SK-N-SH (cell line): ENCODE measurements around the gene MLXIP. TPM values are rescaled to one million over a fixed set of nuclear protein-coding genes. Genes with fewer than 3 reads are reported as not detected.

Experiments used
- CTCF ChIA-PET: fragments of 300-600, 350-600 bp; formaldehyde crosslinking; extraction: SDS; loops from one replicate; lab custom pipeline; 2021; lab: Yijun Ruan, JAX
- POLR2A ChIA-PET: fragments of 350-600 bp; sonication (Branson Sonifier 250); formaldehyde crosslinking; extraction: SDS; loops from one replicate; lab custom pipeline; 2020; ENCODE audit warnings: antibody characterized with exemption, inconsistent platforms; lab: Yijun Ruan, JAX
- DNase-seq: peaks from one replicate; pipeline ENCODE4 v3.0.0; 2012
- H2AFZ ChIP-seq: fragments of 200-600 bp; sonication (generic); 2 replicates; pipeline ENCODE4 v1.8.1; 2016; ENCODE audit warnings: antibody characterized with exemption, mild to moderate bottlenecking, low read depth
- H3F3A ChIP-seq: fragments of 200-600 bp; sonication (generic); replicated peaks from 2 replicates; pipeline ENCODE3; 2016; ENCODE audit warnings: antibody characterized with exemption, mild to moderate bottlenecking; ENCODE audit not compliant: insufficient read depth
- H3K27ac ChIP-seq, 2 experiments: fragments of 200-500 bp in 1 of 2; fragments of 200-600 bp in 1 of 2; sonication (Bioruptor generic) in 1 of 2; sonication (generic), shearing (Covaris generic) in 1 of 2; 2 replicates each; pipeline versions ENCODE4 v1.5.1 to v1.6.1; 2014 to 2016; ENCODE audit warnings: low read depth in 2 of 2, inconsistent platforms in 1 of 2, low read length in 1 of 2, mild to moderate bottlenecking in 1 of 2, mixed read lengths in 1 of 2
- H3K27me3 ChIP-seq: fragments of 200-600 bp; sonication (generic), shearing (Covaris generic); 2 replicates; pipeline ENCODE4 v1.6.1; 2016; ENCODE audit warnings: mixed run types; ENCODE audit not compliant: insufficient read depth
- H3K36me3 ChIP-seq, 2 experiments: fragments of 200-500 bp in 1 of 2; fragments of 200-600 bp in 1 of 2; sonication (Bioruptor generic) in 1 of 2; sonication (generic) in 1 of 2; replicated peaks in 1 of 2; 2 replicates each; pipeline versions ENCODE3 to v1.5.1; 2014 to 2016; ENCODE audit warnings: low read length in 1 of 2, mild to moderate bottlenecking in 1 of 2; ENCODE audit not compliant: insufficient read depth in 2 of 2, control insufficient read depth in 1 of 2
- H3K4me1 ChIP-seq, 2 experiments: fragments of 200-500 bp in 1 of 2; fragments of 200-600 bp in 1 of 2; sonication (Bioruptor generic) in 1 of 2; sonication (generic), shearing (Covaris generic) in 1 of 2; 2 replicates each; pipeline versions ENCODE4 v1.5.1 to v1.6.1; 2014 to 2016; ENCODE audit warnings: low read depth in 1 of 2, low read length in 1 of 2, mixed run types in 1 of 2; ENCODE audit not compliant: insufficient read depth in 2 of 2, control insufficient read depth in 1 of 2
- H3K4me2 ChIP-seq: fragments of 200-600 bp; sonication (generic), shearing (Covaris generic); 2 replicates; pipeline ENCODE4 v1.6.1; 2017; ENCODE audit warnings: mixed run types
- H3K4me3 ChIP-seq, 2 experiments: fragments of 200-500 bp in 1 of 2; fragments of 200-600 bp in 1 of 2; sonication (Bioruptor generic) in 1 of 2; sonication (generic), shearing (Covaris generic) in 1 of 2; 2 replicates each; pipeline versions ENCODE4 v1.5.1 to v1.8.1; 2014 to 2016; ENCODE audit warnings: low read depth in 2 of 2, inconsistent platforms in 1 of 2, low read length in 1 of 2, mild to moderate bottlenecking in 1 of 2, mixed read lengths in 1 of 2, moderate library complexity in 1 of 2
- H3K79me2 ChIP-seq: fragments of 200-600 bp; sonication (generic); 2 replicates; pipeline ENCODE4 v1.8.1; 2017; ENCODE audit warnings: mild to moderate bottlenecking; ENCODE audit not compliant: insufficient read depth
- H3K9ac ChIP-seq: fragments of 200-600 bp; sonication (generic); 2 replicates; pipeline ENCODE4 v1.6.1; 2017; ENCODE audit warnings: mixed run types
- H3K9me2 ChIP-seq: fragments of 200-600 bp; sonication (generic); 2 replicates; pipeline ENCODE4 v1.6.1; 2017; ENCODE audit warnings: mixed run types
- H3K9me3 ChIP-seq: fragments of 200-600 bp; sonication (generic); 2 replicates; pipeline ENCODE4 v1.6.1; 2017; ENCODE audit warnings: mixed run types, mild to moderate bottlenecking, moderate library complexity
- H4K20me1 ChIP-seq: fragments of 200-600 bp; sonication (generic); 2 replicates; pipeline ENCODE4 v1.6.1; 2017; ENCODE audit warnings: mild to moderate bottlenecking, mixed run types; ENCODE audit not compliant: insufficient read depth
- CHD2 ChIP-seq: fragments of 150-350 bp; IDR thresholded peaks from 2 replicates; pipeline ENCODE4 v1.6.1; 2018; ENCODE audit warnings: low read length; ENCODE audit not compliant: partially characterized antibody
- CTCF ChIP-seq: fragments of 200-600 bp; sonication (generic); IDR thresholded peaks from 2 replicates; pipeline ENCODE4 v1.6.1; 2017; ENCODE audit warnings: antibody characterized with exemption, mild to moderate bottlenecking, moderate library complexity
- ELF1 ChIP-seq: IDR thresholded peaks from 2 replicates; pipeline ENCODE4 v1.4.0; 2012
- EP300 ChIP-seq, 2 experiments: IDR thresholded peaks; 2 replicates each; pipeline versions ENCODE4 v1.4.0 to v1.6.1; 2012; ENCODE audit warnings: borderline replicate concordance in 1 of 2, low read depth in 1 of 2, low read length in 1 of 2
- FOXJ3 ChIP-seq: sonication (generic); formaldehyde crosslinking; IDR thresholded peaks from 2 replicates; pipeline ENCODE4 v1.5.1; 2020; ENCODE audit warnings: mild to moderate bottlenecking, missing genetic modification reagents
- FOXM1 ChIP-seq: IDR thresholded peaks from 2 replicates; pipeline ENCODE4 v1.4.0; 2012; ENCODE audit warnings: low read depth, mild to moderate bottlenecking
- GABPA ChIP-seq: IDR thresholded peaks from 2 replicates; pipeline ENCODE4 v1.4.0; 2012; ENCODE audit warnings: low read depth, mild to moderate bottlenecking
- GATA2 ChIP-seq: sonication (generic); formaldehyde crosslinking; IDR thresholded peaks from 2 replicates; pipeline ENCODE4 v1.5.0; 2020; ENCODE audit warnings: mild to moderate bottlenecking, missing genetic modification reagents
- MEF2A ChIP-seq: IDR thresholded peaks from 2 replicates; pipeline ENCODE4 v1.4.0; 2012; ENCODE audit warnings: low read depth, borderline replicate concordance
- MXI1 ChIP-seq: IDR thresholded peaks from 2 replicates; pipeline ENCODE4 v1.6.1; 2012; ENCODE audit warnings: mild to moderate bottlenecking, low read depth, low read length, improper control_type of control experiment
- RAD21 ChIP-seq: IDR thresholded peaks from 2 replicates; pipeline ENCODE4 v1.6.1; 2012; ENCODE audit warnings: mild to moderate bottlenecking, low read length
- RCOR1 ChIP-seq: fragments of 150-350 bp; IDR thresholded peaks from 2 replicates; pipeline ENCODE4 v1.6.1; 2017; ENCODE audit warnings: antibody characterized with exemption, low read length
- RFX5 ChIP-seq: IDR thresholded peaks from 2 replicates; pipeline ENCODE4 v1.6.1; 2012; ENCODE audit warnings: mild to moderate bottlenecking, improper control_type of control experiment, low read length
- RXRA ChIP-seq: IDR thresholded peaks from 2 replicates; pipeline ENCODE4 v1.4.0; 2012; ENCODE audit warnings: low read depth, mild to moderate bottlenecking, borderline replicate concordance
- SIN3A ChIP-seq: IDR thresholded peaks from 2 replicates; pipeline ENCODE4 v1.6.1; 2012; ENCODE audit warnings: low read depth, mild to moderate bottlenecking, low read length, moderate library complexity, borderline replicate concordance
- TAF1 ChIP-seq: IDR thresholded peaks from 2 replicates; pipeline ENCODE4 v1.6.1; 2012; ENCODE audit warnings: low read depth, mild to moderate bottlenecking, low read length, moderate library complexity, borderline replicate concordance
- TCF12 ChIP-seq: IDR thresholded peaks from 2 replicates; pipeline ENCODE4 v1.4.0; 2012
- TEAD4 ChIP-seq: IDR thresholded peaks from 2 replicates; pipeline ENCODE4 v1.4.0; 2012; ENCODE audit warnings: mild to moderate bottlenecking, borderline replicate concordance; ENCODE audit not compliant: insufficient read depth
- USF1 ChIP-seq: IDR thresholded peaks from 2 replicates; pipeline ENCODE4 v1.4.0; 2012; ENCODE audit warnings: low read depth, borderline replicate concordance
- YY1 ChIP-seq: IDR thresholded peaks from 2 replicates; pipeline ENCODE4 v1.4.0; 2012; ENCODE audit warnings: low read depth, mild to moderate bottlenecking
- WGBS: methylation state at CpG from one replicate; pipeline ENCODE4 v1.1.6; 2017; ENCODE audit warnings: low lambda C conversion rate; 5-methylcytosine and 5-hydroxymethylcytosine counted together
- polyA plus RNA-seq, 3 experiments: library from polyadenylated mRNA; depleted of rRNA; stranded (reverse); fragments of >200 nt; gene quantifications; 2 replicates each; pipeline ENCODE4 v1.2.3, GENCODE V29; 2012
- TF ChIP-seq, protein P1 (sequence below): IDR thresholded peaks from 2 replicates; pipeline ENCODE4 v1.4.0; 2012; ENCODE audit warnings: low read depth, borderline replicate concordance
- TF ChIP-seq, protein P2 (sequence below): fragments of 150-350 bp; IDR thresholded peaks from 2 replicates; pipeline ENCODE4 v1.6.1; 2017; ENCODE audit warnings: antibody characterized with exemption, low read length, low read depth, borderline replicate concordance

The MLXIP gene
- polyA plus RNA-seq, 1 of the 3 experiments (the other 2 are of a cell fraction), result 11.0 TPM

GRCh38 chr12:122152754-122153153, 74.2 kb downstream of the MLXIP start:
- no peaks in the 10 kb centered on the region for H3K27me3 ChIP-seq
- H3K4me2 ChIP-seq, result no peak overlapping the region
- no peak overlapping the region for H3K4me3 ChIP-seq
- H3K27ac ChIP-seq, result no peak overlapping the region
- H2AFZ ChIP-seq, result no peak overlapping the region
- no peak overlapping the region for H3K9ac ChIP-seq
- CTCF ChIA-PET, result interaction anchor here (1.4 to 1.8 kb wide), 3 partner anchors 22 to 80 kb away, joined by 3 to 4 read pairs (median 4); no protein-coding TSS in a partner anchor
- no peaks in the 10 kb centered on the region for H3K9me2 ChIP-seq
- H3K79me2 ChIP-seq, result no peaks in the 10 kb centered on the region
- no peaks in the 10 kb centered on the region for H4K20me1 ChIP-seq
- WGBS, result 91% methylated on average over 9 of the region's 9 CpGs
- no peak for DNase-seq
- H3K4me1 ChIP-seq, result peaks cover 0 to 5% of the 10 kb centered on the region in 2 experiments; a peak in 1 of 4 replicates
- H3K9me3 ChIP-seq, result no peaks in the 10 kb centered on the region
- H3F3A ChIP-seq, result no peaks in the 10 kb centered on the region
- H3K36me3 ChIP-seq, result no peaks in the 10 kb centered on the region
- POLR2A ChIA-PET, result no interaction called here
- TF ChIP-seq CHD2 (no peak), TCF12 (no peak), RCOR1 (no peak), RAD21 (no peak), RXRA (no peak)
- TF ChIP-seq, protein P1, sequence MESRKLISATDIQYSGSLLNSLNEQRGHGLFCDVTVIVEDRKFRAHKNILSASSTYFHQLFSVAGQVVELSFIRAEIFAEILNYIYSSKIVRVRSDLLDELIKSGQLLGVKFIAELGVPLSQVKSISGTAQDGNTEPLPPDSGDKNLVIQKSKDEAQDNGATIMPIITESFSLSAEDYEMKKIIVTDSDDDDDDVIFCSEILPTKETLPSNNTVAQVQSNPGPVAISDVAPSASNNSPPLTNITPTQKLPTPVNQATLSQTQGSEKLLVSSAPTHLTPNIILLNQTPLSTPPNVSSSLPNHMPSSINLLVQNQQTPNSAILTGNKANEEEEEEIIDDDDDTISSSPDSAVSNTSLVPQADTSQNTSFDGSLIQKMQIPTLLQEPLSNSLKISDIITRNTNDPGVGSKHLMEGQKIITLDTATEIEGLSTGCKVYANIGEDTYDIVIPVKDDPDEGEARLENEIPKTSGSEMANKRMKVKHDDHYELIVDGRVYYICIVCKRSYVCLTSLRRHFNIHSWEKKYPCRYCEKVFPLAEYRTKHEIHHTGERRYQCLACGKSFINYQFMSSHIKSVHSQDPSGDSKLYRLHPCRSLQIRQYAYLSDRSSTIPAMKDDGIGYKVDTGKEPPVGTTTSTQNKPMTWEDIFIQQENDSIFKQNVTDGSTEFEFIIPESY, result no peak

- Histone ChIP-seq H3F3A (no peaks in the 10 kb centered on the region), H3K4me2 (no peak overlapping the region), H2AFZ (no peak overlapping the region), H3K9me3 (no peaks in the 10 kb centered on the region), H4K20me1 (no peaks in the 10 kb centered on the region), H3K79me2 (no peaks in the 10 kb centered on the region), H3K4me3 (no peak overlapping the region), H3K9ac (no peak overlapping the region), H3K36me3 (no peaks in the 10 kb centered on the region), H3K4me1 (peaks cover 0 to 3% of the 10 kb centered on the region in 2 experiments; a peak in 1 of 4 replicates), H3K27ac (no peak overlapping the region), H3K27me3 (no peaks in the 10 kb centered on the region), H3K9me2 (no peaks in the 10 kb centered on the region)
- 85% methylated on average over 10 of the region's 10 CpGs for WGBS
- CTCF ChIA-PET, result interaction anchor here (0.9 to 2.9 kb wide), 6 partner anchors 25 to 102 kb away, joined by 3 to 16 read pairs (median 4); no protein-coding TSS in a partner anchor
- POLR2A ChIA-PET, result interaction anchor here (1.0 to 1.5 kb wide), 3 partner anchors 10 to 72 kb away, joined by 4 to 6 read pairs (median 4); no protein-coding TSS in a partner anchor
- DNase-seq, result peak; percentile 76
- TF ChIP-seq RCOR1 (peak; percentile 96; the same call in 1 of the 2 replicates), MEF2A (no peak), EP300 (IDR thresholded peaks at IDR 0.05; ENCODE audit: borderline replicate concordance in 1 of 2, low read depth in 1 of 2, low read length in 1 of 2) (peak in 1 of 2 experiments; percentile 82; a peak in 1 of 4 replicates), GABPA (no peak), CTCF (no peak), TEAD4 (no peak), MXI1 (peak; percentile 60; the same call in 1 of the 2 replicates), RFX5 (no peak), TCF12 (no peak; the same call in 1 of the 2 replicates), TAF1 (no peak), GATA2 (peak; percentile 99), FOXM1 (no peak), ELF1 (no peak), YY1 (no peak), SIN3A (no peak), USF1 (no peak), FOXJ3 (CRISPR knock-in tag) (peak; percentile 90)
- TF ChIP-seq, protein P2, sequence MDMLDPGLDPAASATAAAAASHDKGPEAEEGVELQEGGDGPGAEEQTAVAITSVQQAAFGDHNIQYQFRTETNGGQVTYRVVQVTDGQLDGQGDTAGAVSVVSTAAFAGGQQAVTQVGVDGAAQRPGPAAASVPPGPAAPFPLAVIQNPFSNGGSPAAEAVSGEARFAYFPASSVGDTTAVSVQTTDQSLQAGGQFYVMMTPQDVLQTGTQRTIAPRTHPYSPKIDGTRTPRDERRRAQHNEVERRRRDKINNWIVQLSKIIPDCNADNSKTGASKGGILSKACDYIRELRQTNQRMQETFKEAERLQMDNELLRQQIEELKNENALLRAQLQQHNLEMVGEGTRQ, result no peak
These were observed 77.1 kb downstream of the MLXIP start for GRCh38 chr12:122155705-122156104.
